ENCODE data around the gene HLA-DOA. TPM values are rescaled to one million over a fixed set of nuclear protein-coding genes. Genes with fewer than 3 reads are reported as not detected.

HLA-DOA gene
- 0.69 TPM for total RNA-seq (ENCODE audit: unreplicated experiment)
- long read RNA-seq, result 0 reads

DNA sequence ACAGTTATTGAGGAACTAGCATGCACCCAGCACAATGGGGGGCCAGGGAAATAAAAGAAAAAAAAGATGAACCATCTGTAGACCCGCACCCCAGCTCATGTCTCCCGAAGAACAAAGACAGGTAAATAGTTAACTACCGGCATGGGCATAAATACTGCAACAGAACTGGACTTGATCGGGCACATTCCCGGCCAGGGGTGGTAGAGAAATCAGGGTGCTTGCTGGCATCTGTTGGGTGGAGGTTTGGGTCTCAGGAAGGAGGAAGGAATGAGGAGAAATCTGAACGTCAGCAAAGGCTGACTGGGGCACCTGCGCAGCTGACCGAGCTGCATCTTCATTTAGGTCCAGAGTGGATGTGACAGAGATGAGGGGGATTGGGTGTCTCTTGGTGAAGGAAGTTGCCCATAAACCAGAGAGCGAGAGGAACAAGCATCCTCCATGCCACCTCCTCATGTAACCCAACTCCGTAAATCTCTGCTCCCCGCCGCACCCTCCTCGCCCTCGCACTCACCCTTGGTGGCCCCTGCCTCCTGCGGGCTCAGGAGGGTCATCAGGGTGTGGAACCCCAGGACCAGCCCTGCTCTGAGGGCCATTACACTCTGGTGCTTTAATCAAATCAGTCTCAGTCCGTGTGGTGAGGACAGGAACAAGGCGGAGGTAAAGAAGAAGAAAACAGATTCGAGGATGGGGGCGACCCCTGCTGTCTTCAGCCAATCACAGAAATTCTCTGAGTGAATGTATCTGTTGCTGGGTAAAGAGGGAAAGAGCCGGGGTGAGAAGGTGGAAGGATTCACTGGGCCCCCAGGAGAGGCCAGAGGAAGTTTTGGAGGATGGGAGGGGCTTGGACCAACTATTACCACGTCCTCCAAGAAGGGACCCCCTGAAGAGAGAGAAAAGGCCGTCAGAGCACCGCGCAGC lies at the start of gene HLA-DOA:
Gene HLA-DOA, minus strand, starts transcription at position 648 of the 918 bp plus-strand sequence.
- TF ChIP-seq CTCF (IDR thresholded peaks at IDR 0.05; ENCODE audit: partially characterized antibody, unreplicated experiment), result no peak
- Mint-ChIP-seq H3K27ac (ENCODE audit: unreplicated experiment) (no peak within 1 kb of the TSS), H3K4me1 (ENCODE audit: low read depth, unreplicated experiment) (no peaks in the 10 kb centered on the region)

DNA sequence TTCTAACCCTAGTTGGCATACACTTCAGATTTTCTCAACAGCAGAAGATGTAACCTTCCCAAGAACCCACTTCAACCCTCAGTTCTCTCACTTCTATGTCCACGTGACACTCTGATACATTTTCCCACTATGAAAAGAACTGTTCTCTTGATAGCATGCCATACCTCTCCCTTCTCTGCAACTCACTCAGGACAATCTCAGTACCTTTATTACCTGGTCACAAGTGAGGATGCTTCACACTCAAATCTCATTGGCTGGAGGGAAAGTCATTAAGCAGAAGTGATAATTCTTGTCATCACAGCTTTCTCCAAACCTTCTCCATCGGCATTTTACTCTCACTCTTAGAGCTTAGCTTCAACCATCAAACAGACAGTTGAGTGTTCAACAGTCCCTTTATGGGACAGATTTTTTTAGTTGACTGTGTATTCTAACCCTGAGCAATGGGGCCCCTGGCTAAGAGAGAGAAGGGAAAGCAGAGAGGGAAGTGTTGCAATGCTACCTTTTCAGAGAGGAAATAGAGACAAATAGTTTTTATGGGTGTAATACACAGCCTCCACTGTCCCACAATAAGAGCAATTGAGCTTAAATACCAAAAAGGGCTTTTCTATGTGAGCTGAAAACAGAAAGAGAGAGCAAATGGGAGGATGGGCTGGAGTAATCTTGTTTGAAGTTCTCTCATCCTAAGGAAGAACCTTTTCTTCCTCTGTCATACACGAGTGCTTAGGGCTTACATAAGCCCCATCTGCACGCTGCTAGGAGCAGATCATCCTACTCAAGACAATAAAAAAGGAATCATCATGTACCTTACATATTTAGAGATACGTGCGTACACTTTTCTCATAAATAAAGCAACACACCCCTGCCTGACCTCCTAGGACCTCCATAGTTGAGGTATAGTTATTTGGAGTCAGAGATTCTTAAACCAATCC lies 48.1 kb upstream of the HLA-DOA start:
- Mint-ChIP-seq H3K9me3 (ENCODE audit: unreplicated experiment) (peaks cover 1% of the 10 kb centered on the region), H3K27me3 (ENCODE audit: unreplicated experiment) (peaks cover 1% of the 10 kb centered on the region), H3K27ac (ENCODE audit: unreplicated experiment) (no peak overlapping the region), H3K36me3 (ENCODE audit: unreplicated experiment) (peaks cover 10% of the 10 kb centered on the region), H3K4me1 (ENCODE audit: low read depth, unreplicated experiment) (no peaks in the 10 kb centered on the region), H3K4me3 (ENCODE audit: unreplicated experiment) (no peak overlapping the region)
- DNase-seq, result no peak
- no peak for TF ChIP-seq CTCF (IDR thresholded peaks at IDR 0.05; ENCODE audit: partially characterized antibody, unreplicated experiment)

More for the DNA sequence above, at the start of gene HLA-DOA:
- Mint-ChIP-seq H3K9me3 (ENCODE audit: unreplicated experiment) (peaks cover 2% of the 10 kb centered on the region), H3K27me3 (ENCODE audit: unreplicated experiment) (peaks cover 2% of the 10 kb centered on the region), H3K4me3 (ENCODE audit: unreplicated experiment) (peak within 1 kb of the TSS; percentile 88), H3K36me3 (ENCODE audit: unreplicated experiment) (no peaks in the 10 kb centered on the region)
- DNase-seq, result no peak

- Mint-ChIP-seq H3K27me3 (ENCODE audit: unreplicated experiment) (no peaks in the 10 kb centered on the region), H3K9me3 (ENCODE audit: unreplicated experiment) (peaks cover 1% of the 10 kb centered on the region), H3K27ac (ENCODE audit: unreplicated experiment) (no peak overlapping the region), H3K36me3 (ENCODE audit: unreplicated experiment) (peaks cover 6% of the 10 kb centered on the region), H3K4me3 (ENCODE audit: unreplicated experiment) (no peak overlapping the region), H3K4me1 (ENCODE audit: low read depth, unreplicated experiment) (no peaks in the 10 kb centered on the region)
- TF ChIP-seq CTCF (IDR thresholded peaks at IDR 0.05; ENCODE audit: partially characterized antibody, unreplicated experiment), result no peak
- no peak for DNase-seq
These were observed 43.8 kb upstream of the HLA-DOA start for GRCh38 chr6:33053230-33053629.

DNA sequence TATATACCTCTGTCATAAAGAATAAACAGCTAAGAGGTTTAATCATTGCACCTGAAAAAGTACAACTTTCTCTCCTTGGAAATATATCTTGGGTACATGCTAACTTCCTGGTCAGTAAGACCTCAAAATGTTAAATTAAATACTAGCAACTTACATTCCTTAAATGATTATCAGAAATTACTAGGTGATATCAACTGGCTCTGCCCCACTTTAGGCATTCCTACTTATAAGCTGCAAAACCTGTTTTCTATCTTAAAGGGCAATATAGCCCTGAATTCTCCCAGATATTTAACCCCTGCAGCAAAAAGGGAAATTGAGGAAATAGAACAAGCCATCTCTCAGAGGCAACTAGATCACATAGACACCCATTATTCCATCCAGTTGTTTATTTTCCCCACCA lies 43.2 kb upstream of the HLA-DOA start:
- no peak for TF ChIP-seq CTCF (IDR thresholded peaks at IDR 0.05; ENCODE audit: partially characterized antibody, unreplicated experiment)
- H3K4me3 Mint-ChIP-seq (ENCODE audit: unreplicated experiment), result no peak overlapping the region
- no peak overlapping the region for H3K27ac Mint-ChIP-seq (ENCODE audit: unreplicated experiment)
- DNase-seq, result no peak
- H3K27me3 Mint-ChIP-seq (ENCODE audit: unreplicated experiment), result no peaks in the 10 kb centered on the region
- H3K4me1 Mint-ChIP-seq (ENCODE audit: low read depth, unreplicated experiment), result no peaks in the 10 kb centered on the region
- H3K36me3 Mint-ChIP-seq (ENCODE audit: unreplicated experiment), result peaks cover 6% of the 10 kb centered on the region
- peaks cover 1% of the 10 kb centered on the region for H3K9me3 Mint-ChIP-seq (ENCODE audit: unreplicated experiment)
